Body of pancreas (tissue), 4 donors: ENCODE measurements around the gene IGFBP6.

Source experiments
- CTCF ChIP-seq, 7 experiments: fragments of 450-650 bp in 4 of 7; fragments of 200-600 bp in 3 of 7; sonication (generic) in 3 of 7; IDR thresholded peaks; one replicate each; pipeline ENCODE4 v1.5.1; 2016 to 2019; ENCODE audit warnings: antibody characterized with exemption in 7 of 7
- POLR2A ChIP-seq, 3 donors: fragments of 450-650 bp; IDR thresholded peaks; one replicate each; pipeline ENCODE4 v1.6.1; 2016; ENCODE audit warnings: antibody characterized with exemption in 3 of 3, mild to moderate bottlenecking in 2 of 3

- TF ChIP-seq POLR2A (IDR thresholded peaks at IDR 0.05) (no peak), CTCF (IDR thresholded peaks at IDR 0.05) (no peak)
Measured at GRCh38 chr12:53059434-53060063, 37.9 kb upstream of the IGFBP6 start.
